Upper lobe of left lung (tissue), 4 donors: Measurements from ENCODE around the gene FHOD1.

ENCODE experiments used
- EP300 ChIP-seq, 4 donors: sonication (generic); formaldehyde crosslinking; IDR thresholded peaks; one replicate each; pipeline ENCODE4 v1.5.1; 2017; ENCODE audit warnings: antibody characterized with exemption in 4 of 4, control low read depth in 2 of 4
- POLR2A ChIP-seq, 4 donors: fragments of 450-650 bp; IDR thresholded peaks; one replicate each; pipeline ENCODE4 v1.5.1; 2016 to 2017; ENCODE audit warnings: antibody characterized with exemption in 4 of 4, mild to moderate bottlenecking in 2 of 4
- TF ChIP-seq, protein P1 (sequence below), 6 experiments: fragments of 450-650 bp in 4 of 6; fragments of 200-600 bp in 2 of 6; sonication (generic) in 2 of 6; IDR thresholded peaks; one replicate each; pipeline ENCODE4 v1.5.1; 2016 to 2019; ENCODE audit warnings: antibody characterized with exemption in 6 of 6

DNA sequence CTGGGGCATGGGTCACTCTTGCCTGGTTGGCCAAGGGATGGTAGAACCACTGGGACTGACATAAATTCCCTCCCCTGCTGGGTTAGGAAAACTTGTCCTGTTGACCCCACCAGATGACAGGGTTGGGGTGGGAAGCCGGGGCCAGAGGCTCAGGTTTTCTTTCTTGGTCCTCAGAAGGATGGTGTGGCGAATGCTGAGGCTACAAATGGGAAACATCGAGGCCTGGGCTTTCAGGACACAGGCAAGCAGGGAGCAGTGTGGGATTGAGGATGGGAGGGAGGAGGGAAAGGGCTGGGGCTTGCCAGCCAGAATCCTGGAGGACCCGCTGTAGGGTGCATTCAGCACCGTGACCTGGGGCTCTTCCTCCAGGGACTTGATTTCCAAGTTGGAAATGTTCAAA, 17.6 kb upstream of the FHOD1 start:
- TF ChIP-seq, protein P1, sequence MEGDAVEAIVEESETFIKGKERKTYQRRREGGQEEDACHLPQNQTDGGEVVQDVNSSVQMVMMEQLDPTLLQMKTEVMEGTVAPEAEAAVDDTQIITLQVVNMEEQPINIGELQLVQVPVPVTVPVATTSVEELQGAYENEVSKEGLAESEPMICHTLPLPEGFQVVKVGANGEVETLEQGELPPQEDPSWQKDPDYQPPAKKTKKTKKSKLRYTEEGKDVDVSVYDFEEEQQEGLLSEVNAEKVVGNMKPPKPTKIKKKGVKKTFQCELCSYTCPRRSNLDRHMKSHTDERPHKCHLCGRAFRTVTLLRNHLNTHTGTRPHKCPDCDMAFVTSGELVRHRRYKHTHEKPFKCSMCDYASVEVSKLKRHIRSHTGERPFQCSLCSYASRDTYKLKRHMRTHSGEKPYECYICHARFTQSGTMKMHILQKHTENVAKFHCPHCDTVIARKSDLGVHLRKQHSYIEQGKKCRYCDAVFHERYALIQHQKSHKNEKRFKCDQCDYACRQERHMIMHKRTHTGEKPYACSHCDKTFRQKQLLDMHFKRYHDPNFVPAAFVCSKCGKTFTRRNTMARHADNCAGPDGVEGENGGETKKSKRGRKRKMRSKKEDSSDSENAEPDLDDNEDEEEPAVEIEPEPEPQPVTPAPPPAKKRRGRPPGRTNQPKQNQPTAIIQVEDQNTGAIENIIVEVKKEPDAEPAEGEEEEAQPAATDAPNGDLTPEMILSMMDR (IDR thresholded peaks at IDR 0.05), result no peak
- no peak for TF ChIP-seq POLR2A (IDR thresholded peaks at IDR 0.05)
- TF ChIP-seq EP300 (IDR thresholded peaks at IDR 0.05), result no peak
